Activated naive CD4-positive, alpha-beta T cell (primary cell): ENCODE results near the gene KANK3.
"Not testable (repeated sequence)": the region's sequence is repeated elsewhere in the genome, so short reads cannot be mapped to it uniquely, and the experiment has no call there.

Experiments
- DNase-seq, 4 experiments: peaks; one replicate each; lab custom pipeline; 2025; lab: John Stamatoyannopoulos, UW

The KANK3 gene

DNA sequence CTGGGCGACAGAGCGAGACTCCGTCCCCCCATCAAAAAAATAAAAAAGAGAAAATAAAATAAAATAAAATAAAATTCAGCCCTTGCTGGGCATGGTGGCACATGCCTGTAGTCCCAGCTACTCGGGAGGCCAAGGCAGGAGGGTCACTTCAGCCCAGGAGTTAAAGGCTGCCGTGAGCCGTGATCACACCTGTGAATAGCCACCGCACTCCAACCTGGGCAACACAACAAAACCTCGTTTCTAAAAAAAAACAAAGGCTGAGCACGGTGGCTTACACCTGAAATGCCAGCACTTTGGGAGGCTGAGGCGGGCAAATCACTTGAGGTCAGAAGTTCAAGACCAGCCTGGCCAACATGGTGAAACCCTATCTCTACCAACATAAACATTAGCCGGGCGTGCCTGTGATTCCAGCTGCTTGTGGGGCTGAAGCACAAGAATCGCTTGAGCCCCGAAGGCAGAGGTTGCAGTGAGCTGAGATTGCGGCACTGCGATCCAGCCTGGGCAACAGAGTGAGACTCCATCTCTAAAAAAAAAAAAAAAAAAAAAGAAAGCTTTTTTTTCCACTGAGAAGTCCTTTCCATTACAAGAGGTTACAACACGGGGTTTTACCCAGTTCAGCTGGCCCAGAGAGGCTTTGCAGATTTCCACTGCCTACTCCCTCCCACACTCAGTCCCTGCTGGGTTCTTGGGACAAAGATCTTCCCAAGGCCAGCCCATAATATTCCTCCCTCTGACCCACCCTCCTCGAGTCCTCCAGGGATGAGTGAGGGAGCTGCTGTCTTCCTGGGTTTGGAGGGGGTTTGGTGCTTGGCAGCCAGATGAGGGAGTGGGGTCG lies 27.3 kb upstream of the KANK3 start:
- no peak for DNase-seq

GRCh38 chr19:8367327-8368001 lies 24.4 kb upstream of the KANK3 start:
- DNase-seq, result no peak

DNA sequence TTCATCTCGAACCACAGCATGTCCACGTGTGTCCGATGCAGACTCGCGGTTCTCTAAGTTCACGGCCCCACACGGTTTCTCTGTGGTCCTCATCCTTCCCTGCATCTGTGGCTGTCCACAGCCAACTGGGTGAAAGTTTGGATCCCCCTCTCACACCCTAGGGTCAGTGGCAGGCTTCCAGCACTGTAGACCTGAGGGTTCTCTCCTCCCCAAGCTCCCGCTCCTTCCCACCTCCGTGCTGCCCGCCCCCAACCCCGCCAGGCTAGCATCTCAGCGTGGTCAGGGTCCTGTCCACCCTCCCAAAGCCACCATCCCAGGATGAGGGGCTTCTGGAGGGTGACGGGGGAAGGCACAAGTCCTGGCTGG lies 23.9 kb upstream of the KANK3 start:
- no peak for DNase-seq

GRCh38 chr19:8366121-8366581 lies 23.1 kb upstream of the KANK3 start:
- DNase-seq, result no peak

DNA sequence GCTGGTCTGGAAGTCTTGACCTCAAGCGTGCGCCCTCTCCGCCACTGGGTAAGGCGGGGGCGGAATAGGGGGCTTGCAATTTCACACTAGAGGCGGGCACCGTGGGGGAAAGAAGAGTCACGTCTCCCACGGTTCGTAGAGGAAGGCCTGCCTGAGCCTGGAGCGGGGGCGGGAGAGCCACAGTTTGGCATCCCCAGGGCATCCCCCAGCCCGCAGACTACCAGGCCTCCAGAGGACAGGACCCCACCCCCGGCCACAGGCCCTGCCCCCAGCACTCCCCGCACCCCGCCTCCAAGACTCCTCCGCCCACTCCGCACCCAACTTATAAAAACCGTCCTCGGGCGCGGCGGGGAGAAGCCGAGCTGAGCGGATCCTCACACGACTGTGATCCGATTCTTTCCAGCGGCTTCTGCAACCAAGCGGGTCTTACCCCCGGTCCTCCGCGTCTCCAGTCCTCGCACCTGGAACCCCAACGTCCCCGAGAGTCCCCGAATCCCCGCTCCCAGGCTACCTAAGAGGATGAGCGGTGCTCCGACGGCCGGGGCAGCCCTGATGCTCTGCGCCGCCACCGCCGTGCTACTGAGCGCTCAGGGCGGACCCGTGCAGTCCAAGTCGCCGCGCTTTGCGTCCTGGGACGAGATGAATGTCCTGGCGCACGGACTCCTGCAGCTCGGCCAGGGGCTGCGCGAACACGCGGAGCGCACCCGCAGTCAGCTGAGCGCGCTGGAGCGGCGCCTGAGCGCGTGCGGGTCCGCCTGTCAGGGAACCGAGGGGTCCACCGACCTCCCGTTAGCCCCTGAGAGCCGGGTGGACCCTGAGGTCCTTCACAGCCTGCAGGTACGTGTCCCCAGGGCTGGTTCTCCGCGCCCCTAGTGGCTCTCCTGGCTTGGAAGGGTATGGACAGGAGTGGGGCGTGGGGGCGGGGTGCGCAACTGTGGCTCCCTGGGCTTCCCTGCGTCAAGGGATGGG lies 21.0 kb upstream of the KANK3 start, which contains the start of gene ANGPTL4:
Gene ANGPTL4 (plus strand): TSS at position 353 of the 969 bp plus-strand sequence. CDS start 167 bp downstream, at position 520.
- peak in 1 of 4 experiments; percentile 10 for DNase-seq

DNA sequence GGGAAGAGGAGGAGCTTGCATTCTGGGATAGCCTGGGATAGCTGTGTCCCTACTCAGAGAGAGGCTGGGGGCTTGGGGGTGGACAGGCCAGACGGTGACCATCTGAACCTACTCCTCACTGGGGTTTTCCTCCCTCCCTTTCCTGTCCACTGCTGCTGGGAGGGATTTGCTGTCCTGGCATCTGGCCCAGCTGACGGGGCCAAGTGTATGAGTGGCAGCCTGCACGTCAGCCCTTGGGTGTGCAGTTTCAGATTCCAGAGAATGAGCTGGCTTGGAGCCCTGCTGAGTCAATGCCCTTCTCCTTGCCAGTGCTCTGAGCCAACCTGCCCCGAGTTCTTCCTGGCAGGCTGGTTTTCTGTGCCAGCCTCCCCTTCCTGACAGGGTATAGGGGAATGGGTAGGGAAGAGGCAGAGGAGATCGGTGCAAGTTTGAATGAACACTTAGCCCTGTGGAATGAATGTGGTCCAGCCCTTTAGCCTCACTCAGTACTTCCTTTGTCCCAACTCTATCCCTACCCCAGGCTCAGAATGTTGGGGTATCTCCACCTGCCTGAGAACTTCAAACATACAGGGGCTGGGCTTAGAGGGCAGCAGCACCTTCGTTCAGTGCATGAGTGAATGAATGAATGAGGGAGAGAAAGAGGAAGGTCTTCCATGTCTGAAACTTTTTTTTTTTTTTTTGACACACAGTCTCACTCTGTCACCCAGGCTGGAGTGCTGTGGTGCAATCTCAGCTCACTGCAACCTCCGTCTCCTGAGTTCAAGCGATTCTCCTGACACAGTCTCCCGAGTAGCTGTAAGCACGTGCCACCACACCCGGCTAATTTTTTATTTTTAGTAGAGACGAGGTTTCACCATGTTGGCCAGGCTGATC lies 19.1 kb upstream of the KANK3 start:
- DNase-seq, result no peak

- DNase-seq, result no peak
Measured at GRCh38 chr19:8360196-8360595, 17.1 kb upstream of the KANK3 start.

GRCh38 chr19:8358948-8359347 lies 15.9 kb upstream of the KANK3 start:
- no peak for DNase-seq

DNA sequence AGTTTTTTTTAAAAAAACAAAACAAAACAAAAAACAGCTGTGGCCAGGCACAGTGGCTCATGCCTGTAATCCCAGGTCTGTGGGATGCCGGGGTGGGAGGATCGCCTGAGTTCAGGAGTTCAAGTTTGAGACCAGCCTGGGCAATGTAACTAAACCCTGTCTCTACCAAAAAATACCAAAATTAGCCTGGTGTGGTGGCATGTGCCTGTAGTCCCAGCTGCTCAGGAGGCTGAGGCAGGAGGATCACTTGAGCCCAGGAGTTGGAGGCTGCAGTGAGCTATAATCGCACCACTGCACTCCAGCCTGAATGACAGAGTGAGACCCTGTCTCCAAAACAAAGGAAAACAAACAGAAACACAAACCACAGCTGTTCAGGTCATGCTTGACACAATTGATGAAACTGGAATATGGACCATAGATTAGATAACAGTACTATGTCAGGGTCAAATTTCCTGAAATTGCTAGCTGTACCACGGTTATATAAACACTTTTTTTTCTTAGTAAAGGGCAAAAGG lies 14.0 kb upstream of the KANK3 start:
- DNase-seq, result no peak

DNA sequence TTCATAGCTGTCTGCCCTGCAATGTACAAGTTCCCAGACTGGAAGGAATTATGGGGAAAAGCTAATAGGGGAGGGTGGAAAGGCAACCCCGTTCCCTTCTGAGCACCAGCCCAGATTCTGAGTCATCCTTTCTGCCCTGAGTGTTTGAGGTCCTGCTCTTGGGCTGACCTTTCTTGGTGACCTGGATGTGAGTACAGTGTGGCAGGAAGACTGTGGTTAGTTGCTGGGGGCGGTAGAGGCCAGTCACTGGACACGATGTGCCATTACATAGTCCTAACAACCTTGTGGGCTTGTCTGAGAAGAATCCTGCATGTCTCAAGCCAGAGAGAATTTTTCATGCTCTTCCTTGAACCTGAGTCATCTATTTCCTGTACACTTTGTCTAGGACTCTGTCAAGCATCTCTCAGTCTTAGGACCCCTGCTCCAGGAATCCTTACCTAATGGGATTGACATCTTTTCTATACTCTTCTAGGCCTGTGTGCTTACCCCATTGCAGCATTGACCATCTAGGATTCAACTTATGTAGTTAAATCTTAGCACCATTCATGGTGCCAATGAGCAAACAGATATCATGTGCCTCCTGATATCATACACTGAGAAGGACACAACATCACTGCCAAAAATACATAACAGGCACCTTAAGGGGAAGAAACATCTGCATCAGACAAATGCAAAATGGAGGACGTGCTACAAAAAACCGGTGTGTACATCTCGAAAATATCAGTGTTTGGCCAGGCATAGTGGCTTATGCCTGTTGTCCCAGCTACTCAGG lies 12.8 kb upstream of the KANK3 start:
- DNase-seq, result no peak

GRCh38 chr19:8352845-8353244 lies 9.8 kb upstream of the KANK3 start:
- not testable (repeated sequence) for DNase-seq

GRCh38 chr19:8352134-8352827 lies 9.2 kb upstream of the KANK3 start:
- DNase-seq, result no peak

DNA sequence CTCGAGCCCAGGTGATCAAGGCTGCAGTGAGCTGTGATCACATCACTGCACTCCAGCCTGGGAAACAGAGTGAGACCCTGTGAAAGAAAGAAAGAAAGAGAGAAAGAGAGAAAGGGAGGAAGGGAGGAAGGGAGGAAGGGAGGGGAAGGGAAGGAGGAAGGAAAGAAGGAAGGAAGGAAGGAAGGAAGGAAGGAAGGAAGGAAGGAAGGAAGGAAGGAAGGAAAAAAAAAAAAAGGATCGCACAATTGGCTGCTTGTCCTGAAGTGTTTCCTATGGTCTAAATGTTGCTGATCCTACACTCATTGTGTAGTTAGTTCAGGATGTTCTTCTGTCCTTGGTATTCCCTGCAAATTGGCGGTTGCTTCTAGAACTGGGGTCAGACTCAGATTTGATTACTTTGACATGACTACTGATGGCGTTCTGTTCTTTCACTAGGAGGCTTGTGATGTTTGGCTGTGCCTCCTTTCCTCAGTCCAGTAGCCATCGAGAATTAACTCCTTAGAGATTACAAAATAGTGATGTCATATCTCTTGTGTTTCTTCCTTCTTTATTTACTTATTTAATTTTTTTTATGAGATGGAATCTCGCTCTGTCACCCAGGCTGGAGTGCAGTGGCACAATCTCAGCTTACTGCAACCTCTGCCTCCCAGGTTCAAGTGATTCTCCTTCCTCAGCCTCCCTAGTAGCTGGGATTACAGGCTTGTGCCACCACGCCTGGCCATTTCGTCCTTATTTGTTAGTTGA lies 6.7 kb upstream of the KANK3 start:
- not testable (repeated sequence) for DNase-seq

DNA sequence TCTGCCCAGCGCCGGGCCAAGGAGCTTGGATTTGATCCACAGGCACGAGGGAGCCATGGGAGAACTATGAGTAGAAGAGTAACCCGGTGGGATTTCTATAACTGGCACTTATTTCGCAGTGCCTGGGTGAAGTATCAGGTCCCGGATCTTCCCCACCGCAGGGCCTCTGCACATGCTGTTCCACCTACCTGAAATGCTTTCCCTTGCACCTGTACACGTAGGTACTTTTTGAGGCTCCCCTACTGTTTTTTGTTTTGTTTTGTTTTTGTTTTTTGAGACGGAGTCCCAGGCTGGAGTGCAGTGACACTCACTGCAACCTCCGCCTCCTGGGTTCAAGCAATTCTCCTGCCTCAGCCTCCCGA lies 402 bp upstream of the KANK3 start:
- no peak for DNase-seq

- no peak for DNase-seq
Measured at GRCh38 chr19:8342316-8342683, 762 bp downstream of the KANK3 start.

- not testable (repeated sequence) for DNase-seq
Measured at GRCh38 chr19:8341504-8341903, 1.6 kb downstream of the KANK3 start.

GRCh38 chr19:8340341-8341096 lies 2.5 kb downstream of the KANK3 start:
- no peak for DNase-seq

DNA sequence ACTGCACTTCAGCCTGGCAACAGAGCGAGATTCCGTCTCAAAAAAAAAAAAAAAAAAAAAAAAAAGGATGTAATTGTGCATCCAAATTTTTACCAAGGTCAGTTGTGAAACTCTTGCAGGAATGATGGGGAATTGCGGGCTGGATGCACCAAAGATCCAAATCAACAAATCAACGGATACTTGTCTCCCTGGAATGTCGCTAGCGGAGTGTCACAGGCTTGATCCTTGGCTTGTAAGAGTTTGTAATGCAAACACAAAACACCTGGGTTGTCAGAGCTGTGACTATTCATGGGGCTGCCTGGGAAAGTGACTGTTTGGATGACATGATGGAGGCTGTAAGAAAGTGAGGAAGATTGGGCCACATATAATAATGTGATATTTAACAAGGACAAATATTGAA lies 4.2 kb downstream of the KANK3 start:
- DNase-seq, result no peak
